DMS53 (cell line): Measurements from ENCODE around the gene PDP2.

ENCODE experiments used
- DNase-seq: peaks from one replicate; lab custom pipeline; 2025; lab: John Stamatoyannopoulos, UW

The PDP2 gene

DNA sequence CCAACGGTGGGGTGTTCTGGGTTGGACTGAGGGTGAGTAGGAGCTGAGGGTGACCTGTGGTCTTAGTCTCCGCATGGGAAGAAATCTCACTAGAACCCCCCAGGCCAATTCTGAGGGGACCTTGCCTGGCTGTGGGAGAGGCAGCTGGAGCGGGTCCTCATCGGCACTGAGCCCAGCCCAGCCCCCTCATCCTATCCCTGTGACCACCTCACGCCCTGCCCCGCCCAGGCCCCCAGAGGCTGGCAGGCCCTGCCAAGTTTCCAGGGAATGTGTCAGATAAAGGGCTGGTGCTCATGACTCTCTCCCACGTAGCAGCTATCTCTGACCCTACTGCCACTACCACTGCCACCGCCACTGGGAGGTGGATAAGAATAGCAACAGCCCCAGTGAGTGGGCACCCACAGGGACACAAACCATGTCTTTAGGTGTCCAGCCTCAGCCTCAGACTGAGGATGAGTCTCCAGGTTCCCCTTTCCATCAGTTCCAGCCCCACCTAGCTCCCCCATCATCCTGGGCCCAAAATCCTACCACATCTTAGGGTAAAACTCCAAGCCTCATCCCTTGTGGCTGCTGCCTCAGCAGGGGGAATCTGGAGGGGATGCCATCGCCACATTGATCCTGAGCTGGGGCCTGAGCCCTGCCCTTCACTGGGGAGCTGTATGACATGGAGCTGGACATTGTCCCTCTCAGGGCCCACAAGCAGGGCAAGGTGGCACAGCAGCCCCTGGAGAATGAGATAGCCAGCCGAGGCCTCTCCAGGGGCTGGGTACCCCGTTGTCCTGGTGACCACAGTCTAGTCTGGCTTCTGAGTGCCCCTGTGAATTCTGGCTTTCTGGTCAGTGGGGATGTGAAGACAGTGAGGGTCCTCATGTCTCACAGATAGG is 23.5 kb downstream of the PDP2 start:
- no peak for DNase-seq

DNA sequence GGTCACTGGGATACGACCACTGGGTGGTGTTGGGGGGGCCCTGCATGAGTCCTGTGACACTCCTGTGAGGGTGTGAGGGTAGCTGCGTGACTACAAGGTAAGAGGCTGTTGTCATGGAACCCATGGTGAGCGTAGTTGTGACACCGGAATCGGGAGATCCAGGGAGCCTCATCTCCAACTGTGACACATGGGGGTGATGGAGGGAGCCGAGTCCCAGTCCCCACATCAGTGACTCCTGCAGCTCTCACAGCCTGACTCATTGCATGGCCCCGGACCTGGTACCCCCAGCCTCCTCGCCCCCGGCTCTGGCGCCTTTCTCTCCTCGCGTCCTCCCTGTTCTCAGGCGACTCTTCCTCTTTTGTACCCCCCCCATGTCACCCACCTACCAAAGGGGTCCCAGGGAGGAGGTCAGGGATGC is 24.1 kb downstream of the PDP2 start:
- DNase-seq = no peak

DNA sequence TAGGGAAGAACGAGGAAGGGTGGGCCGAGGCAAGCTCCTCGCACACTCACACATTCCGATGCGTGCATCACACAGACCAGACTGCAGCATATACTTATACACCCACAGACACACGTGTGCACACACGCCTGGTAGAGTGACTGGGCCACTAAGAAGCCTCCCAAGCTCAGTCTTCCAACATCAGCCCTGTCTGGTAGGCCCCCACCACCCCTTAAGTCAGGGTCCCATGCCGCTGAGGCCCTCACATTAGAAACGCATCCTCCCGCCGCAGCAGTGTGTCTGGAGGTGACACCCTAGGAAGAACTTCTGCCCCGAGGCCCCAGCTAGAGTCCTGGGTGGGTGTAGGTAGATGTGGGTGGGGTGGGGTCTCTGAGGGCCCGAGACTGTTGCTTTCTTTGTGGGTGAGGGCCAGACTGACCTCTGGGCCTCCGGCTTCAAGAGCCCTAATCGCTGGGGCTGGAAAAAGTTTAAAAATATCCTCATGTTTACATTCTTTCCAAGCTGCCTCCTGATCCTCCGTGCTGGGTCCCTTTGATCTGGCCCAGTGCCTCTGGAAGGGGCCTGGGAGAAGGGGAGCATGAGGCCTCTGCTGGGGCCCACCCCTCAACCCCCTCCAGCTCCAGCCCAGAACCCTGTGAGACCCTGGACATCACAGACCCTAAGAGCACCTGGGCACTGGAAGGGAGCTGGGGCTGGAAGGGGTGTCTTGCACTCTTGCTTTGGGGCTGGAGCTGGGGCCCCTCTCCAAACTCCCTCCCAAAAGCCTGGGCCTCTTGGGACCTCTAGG is 24.7 kb downstream of the PDP2 start:
- DNase-seq = no peak

DNA sequence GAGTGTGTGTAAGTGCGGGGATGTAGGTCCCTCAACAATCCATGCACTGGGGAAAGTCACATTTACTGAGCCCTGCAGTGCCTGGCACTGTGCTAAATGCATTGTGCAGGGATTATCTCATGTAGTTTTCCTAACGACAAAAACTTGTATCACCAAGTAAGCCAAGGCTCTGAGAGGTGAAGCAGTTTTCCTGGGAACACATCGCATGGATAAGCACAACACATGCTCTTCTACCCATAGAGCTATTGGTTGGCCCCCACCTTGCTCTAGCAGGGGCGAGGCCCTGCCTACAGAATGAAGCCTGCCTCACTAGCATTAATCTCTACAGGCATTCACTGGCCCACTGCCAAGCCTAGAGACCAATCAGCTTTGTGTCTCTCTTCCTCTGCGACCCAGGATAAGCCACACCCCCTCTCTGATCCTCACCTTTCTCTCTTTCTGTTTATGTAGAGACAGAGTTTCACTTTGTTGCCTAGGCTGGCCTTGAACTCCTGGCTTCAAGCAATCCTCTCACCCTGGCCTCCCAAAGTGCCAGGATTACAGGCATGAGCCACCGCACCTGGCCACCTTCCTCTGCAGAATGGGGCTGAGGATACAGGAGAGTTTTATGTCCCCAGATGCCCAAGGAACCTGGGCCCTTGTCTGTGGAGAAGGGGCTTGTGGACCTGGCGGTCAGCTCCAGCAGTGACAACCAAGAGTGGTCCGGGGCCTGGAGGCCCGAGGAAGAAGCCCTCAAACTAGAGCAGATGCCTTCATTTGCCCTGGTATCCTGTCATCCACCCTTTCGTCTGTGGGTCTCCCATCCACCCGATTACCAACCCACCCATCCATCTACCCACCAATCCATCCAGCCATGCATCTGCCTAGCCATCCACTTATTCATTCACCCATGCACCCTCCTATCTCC is 25.6 kb downstream of the PDP2 start:
- DNase-seq = peak; percentile 37

DNA sequence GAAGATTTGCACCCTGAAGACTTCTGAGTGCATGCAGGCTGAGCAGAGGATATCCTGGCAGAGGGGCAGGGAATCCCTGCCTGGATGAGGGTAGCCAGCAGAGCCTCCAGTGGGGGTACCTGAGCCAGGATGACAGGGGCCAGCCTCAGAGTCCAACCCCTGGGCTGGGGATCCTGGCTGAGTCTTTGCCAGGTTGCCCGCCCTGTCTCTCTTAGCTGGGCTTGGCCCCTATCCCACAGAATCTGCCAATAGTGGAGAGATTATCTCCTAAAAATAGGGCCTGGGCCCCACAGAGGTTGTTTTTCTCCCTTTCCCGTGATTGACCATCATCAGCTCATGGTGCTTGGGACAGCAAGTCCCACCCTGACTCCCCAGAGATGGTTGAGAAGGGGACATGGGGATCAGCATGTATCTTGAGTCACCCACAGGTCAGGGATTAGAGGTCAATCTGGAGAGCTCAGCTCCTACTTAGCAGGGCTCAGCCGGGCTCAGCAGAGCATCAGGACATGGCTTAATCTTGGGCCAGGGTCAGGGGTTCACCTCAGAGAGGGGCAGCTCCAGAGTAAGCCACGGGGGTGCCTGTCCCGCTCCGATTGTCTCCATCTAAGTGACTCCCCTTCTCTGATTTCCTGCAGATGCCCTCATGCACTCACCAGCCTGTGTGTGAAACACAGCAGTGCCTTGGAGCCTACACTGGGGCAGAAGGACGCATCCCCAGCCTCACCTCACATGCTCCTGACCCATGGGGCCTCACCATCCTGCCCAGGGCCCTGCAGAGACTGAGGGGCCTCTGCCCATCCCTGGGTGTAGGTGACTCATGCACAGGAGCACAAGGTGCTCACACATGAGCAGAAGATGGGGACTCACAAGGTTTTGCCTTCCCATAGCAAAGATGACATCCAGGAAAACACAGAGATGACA is 26.9 kb downstream of the PDP2 start:
- DNase-seq = no peak

DNA sequence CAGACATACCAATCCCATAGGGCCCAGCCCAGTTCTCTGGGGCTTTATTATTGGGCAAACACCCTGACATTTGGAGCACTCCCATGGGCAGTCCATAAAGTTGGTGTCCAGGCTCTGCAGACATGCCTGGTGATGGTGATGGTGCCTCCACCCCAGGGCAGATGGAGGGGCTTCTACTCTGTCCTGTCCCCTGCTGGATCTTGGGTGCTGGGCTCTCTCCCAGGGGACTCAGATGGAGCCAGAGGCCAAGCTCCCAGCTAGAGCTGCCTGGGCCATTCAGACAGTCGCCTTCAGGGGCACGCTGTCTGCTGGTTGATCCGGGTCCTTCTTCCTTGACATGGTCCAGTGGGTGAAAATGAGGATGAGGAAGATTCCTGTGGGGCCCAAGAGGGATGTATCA is 27.8 kb downstream of the PDP2 start:
- DNase-seq = no peak

DNA sequence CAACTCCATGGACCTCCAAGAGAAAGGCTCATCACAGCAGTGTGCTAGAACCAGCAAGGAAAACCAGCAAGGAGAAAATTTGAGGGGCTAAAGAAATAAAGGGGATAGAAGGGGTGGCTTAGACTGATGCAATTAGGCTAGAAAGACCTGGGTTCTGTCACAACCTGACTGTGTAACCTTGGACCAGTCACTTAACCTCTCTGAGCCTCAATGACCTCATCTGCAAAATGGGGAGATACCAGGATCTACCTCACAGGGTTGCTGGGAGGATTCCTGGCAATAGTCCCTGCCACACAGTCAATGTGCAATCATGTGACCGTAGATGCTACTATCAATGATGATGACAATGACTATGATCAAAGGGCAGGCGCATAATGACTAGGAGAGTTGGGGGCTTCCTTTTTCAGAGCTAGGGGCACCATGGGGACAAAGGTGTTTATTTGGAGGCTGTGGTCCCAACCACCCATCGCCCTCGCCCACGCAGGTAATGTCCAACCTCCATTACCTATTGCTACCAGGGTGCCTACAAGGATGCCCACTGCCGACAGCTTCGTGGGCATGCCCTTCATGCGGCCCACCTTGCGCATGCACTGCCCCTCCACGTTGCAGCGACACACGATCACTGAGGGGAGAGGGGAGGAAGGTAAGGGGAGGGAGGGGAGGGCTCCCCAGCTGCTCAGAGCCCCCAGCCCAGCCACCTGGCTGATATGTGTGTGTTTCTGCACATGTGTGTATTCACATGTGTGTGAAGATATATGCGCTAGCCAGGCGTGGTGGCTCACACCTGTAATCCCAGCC is 28.6 kb downstream of the PDP2 start:
- DNase-seq = no peak

DNA sequence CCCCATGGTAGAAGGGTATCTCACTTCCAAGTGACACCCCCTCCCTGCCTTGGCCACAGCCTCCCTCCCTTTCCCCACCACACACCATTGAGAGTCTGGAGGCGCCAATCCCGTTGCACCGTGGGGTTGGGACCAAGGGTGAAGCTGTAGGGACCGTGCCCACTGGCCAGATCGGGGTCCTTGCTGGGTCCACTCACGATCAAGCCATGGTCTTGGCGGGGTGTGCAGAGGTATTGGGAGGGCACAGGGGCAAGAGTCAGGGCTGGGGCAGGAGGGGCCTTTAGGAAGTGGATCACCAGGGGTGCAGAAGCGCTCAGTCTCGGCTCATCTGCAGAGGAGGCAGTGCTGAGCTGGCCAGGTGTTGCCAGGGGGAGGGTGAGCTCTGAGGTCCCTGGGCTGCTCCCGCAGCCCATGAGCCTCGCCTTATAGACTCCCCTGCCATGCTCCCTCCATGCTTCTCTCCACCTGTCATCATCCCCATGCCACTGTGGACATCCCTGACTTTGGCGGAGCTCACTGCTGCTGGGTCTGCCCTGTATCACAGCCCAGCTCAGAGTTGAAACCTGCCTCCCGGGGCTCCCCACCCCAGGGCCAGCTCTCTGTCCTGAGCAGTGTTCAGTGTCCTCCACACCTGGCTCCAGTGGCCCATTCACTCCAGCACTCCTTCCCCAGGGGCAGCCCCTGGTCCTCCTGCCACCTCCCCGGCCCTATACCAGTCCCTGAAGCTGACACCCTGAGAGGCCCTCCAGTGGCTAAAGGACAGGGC is 30.0 kb downstream of the PDP2 start:
- DNase-seq = no peak

DNA sequence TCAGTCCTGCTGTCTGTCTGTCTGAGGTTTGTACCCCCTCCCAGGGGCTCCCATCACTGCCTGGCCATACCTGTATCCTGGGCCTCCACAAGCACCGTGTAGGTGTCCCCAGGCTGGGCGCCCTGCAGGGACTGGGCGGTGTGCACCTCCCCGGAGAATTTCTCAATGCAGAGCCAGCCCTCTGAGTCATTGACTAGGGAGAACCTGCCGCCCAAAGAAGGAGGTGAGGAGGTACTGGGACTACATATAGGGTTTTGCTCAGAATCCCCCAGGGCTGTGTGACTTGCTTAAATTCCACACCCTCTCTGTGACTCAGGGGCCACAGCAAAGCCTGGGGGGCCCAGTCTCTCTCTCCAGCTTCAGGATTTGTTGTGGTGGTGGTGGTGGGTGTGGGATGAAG is 30.8 kb downstream of the PDP2 start:
- DNase-seq = no peak

DNA sequence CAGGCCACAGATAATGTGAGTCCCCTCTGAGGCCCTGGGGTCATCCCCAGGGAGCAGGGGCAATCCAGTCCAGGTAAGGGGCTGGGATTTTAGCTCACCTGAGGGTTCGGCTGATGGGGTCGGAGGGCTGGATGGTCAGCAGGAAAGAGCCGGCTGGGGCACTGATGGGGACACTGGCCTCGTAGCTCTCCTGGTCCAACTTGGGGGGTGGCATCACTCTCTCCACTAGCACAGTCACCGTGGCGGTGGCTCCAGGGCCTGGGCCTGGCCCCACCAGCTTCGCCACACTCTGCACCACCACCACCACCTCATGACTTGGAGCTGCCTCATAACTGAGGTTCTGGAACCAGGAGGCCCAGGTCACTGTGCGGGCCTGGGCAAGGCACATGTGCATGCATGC is 31.5 kb downstream of the PDP2 start:
- DNase-seq = no peak

DNA sequence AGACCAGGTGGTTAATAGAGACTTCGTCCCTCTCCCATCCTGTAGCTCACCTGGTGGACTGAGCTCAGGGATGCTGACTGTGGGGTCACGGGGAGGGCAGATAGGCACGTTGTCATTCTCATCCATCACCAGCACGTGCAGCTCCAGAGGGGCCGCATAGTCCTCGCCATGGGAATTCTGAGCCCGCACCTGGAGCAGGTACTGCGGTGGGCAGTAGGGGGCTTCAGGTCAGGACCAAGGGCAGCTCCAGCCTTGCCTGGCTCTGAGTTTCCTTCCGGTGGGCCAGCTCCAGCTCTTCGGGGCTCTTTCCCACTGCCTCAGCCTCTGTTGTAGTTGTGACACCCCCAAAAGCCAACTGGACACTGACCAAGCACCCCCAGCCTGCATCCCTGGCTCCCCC is 32.8 kb downstream of the PDP2 start:
- no peak for DNase-seq

DNA sequence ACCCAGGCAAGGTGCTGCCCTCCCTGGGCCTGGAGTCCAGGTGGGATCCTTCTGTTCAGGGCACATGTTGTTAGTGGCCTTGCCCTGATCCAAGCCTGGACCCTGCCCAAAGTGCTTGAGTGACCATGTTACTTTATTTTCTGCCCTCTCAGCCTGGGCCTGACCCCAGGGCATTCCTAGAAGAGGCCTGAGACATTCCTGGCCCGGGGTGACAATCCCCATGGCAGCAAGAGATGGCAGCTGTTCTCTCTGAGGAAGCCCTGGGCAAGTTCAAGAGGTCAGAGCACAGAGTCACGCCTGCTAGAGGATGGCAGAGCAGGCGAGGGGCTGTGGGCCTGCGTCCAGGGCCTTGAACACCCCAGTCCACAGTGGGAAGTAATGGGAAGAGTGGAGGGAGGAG is 33.4 kb downstream of the PDP2 start:
- no peak for DNase-seq

DNA sequence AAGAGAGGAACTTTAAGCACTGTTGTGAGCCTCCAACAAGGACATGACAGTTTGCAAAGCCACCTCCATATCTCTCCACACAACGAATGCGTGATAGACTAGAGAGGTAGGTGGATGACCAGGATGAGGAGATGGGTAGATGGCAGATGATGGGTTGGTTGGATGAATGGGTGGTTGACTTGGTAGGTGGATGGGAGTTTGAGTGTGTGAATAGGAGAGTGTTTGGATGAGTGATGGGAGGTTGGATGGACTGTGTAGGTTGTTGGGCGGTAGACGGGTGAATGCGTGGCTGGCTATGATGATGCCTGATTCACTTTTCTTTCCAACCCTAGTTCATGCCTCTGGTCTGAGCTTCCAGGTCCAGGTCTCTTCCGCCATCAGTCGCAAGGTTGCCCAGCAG is 34.2 kb downstream of the PDP2 start:
- no peak for DNase-seq

DNA sequence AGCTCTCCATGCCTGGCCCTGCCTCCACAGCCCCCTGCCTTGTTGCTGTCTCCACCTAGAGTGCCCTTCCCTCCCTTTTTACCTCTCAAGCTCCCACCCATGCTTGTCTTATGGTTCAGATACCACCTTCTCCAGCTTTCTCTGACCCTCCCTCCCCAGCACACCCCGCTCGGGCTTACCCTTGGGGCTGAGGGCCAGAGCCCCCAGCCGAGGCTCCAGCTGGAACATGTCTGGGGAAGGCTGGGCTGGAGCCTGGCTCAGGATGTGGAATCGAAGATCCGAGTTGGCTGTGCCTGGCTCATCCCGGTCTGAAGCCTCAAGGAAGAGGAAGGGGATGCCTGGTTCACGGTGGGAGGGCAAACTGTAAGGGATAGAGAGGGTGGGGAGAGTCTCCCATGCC is 34.7 kb downstream of the PDP2 start:
- DNase-seq = no peak

DNA sequence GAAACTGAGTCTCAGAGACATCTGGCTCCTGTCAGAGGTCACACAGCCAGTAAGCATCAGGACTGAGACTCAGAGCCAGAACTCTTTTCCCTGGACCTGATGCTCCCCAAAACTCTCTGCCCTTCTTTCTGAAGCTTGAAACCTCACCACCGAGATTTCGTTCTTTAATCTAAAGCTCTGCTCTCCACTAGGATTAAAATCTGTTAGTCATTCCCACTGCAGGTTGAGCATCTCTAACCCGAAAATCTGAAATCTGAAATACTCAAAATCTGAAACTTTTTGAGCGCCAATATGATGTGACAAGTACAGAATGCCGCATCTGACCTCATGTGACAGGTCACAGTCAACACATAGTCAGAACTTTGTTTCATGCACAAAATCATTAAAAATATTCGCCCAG is 36.2 kb downstream of the PDP2 start:
- DNase-seq = no peak

DNA sequence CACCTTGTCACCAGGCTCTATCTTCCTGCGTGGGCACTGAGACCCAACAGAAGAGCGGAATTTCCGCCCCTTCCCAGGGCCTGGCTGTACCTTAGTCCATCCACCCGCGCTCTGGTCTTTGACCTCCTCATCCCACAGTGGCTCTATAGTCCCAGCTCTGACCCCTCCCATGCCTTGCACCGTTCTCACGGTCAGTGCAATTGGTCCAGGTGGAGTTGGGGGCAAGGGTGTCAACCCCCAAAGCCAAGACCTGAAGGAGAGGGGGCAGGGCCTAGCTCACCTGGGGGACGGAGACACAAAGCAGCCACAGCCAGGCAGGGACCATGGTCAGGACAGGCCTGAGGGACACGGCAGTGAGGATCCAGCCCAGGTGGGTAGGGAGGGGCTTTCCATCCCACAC is 37.4 kb downstream of the PDP2 start:
- no peak for DNase-seq

DNA sequence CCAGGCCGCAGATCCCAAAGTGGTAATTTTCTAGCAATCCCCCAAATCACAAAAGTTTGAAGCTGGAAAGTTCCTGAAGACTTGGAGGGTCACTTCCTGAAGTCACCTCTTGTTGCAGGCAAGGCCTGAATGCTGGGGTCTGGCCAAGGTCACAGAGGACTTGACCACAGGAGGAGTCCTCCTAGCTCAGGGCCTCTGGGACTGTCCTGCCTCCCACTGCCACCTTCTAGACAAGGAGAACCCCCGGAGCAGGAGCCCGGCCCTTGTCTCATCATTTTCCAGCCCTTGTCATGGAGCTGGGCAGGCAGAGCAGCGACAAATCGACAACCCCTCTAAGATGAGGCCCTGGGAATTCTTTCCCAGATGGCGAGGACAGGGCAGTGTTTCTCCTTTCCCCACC is 38.0 kb downstream of the PDP2 start:
- DNase-seq = no peak

DNA sequence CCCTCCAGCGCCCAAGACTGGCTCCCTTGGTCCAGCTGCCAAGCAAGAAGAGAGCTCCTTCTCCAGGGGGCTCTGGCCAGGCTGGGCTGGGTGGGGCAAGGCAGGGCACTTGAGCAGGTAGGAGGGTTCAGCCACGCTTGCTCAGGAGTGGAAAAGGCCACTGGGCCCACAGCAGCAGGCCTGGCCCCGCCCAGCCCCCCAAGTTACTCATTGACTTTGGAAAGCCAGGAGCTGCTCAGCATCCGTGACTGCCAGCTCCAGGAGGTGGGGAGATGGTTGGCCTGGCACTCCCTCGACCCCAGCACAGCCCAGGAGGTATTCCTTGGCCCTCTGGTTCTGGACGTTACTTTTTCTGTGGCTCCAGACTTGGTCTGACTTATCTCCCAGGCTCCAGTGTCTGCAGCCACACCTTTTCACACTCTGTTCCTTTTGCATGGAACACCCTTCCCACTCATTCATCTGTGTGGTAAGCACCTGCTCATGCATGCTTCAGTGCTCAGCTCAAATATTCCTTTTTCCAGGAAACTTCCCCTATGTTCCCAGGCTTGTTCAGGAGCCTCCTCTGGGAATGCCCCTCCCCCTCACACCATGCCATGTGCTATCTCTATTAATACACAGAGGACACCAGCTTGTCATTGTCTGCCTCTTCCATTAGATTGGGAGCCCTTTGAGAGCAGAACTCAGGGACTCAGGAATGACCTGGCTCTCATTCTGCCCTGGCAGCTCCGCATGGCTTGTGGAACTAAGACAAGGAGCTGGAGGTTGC is 38.7 kb downstream of the PDP2 start, which contains the start of gene CDH16:
Gene CDH16 (minus strand): TSS at position 83 of the 766 bp plus-strand sequence. CDS start 820 bp downstream, outside the sequence.
- DNase-seq = peak; percentile 64
